COR-L47 (cell line): ENCODE results near the gene ATXN7L3.

Experiments used
- DNase-seq: peaks from one replicate; lab custom pipeline; 2025; lab: John Stamatoyannopoulos, UW

ATXN7L3 gene

GRCh38 chr17:44200478-44201155 lies 933 bp upstream of the ATXN7L3 start:
- DNase-seq: no peak

GRCh38 chr17:44198721-44199552 lies 747 bp downstream of the ATXN7L3 start:
- DNase-seq: no peak

- peak; percentile 22 for DNase-seq
These were observed 1.5 kb downstream of the ATXN7L3 start for GRCh38 chr17:44197980-44198720.

- no peak for DNase-seq
These were observed 2.6 kb downstream of the ATXN7L3 start for GRCh38 chr17:44197107-44197506.

- DNase-seq: no peak
These were observed 6.2 kb downstream of the ATXN7L3 start for GRCh38 chr17:44193326-44194084.

- no peak for DNase-seq
These were observed 6.9 kb downstream of the ATXN7L3 start for GRCh38 chr17:44192750-44193149.

GRCh38 chr17:44191941-44192496 lies 7.7 kb downstream of the ATXN7L3 start:
- no peak for DNase-seq

GRCh38 chr17:44191369-44191768 lies 8.3 kb downstream of the ATXN7L3 start:
- DNase-seq: no peak

GRCh38 chr17:44190481-44190880 lies 9.2 kb downstream of the ATXN7L3 start:
- DNase-seq: no peak

GRCh38 chr17:44188576-44189403 lies 10.9 kb downstream of the ATXN7L3 start:
- no peak for DNase-seq

GRCh38 chr17:44187131-44187899 lies 12.4 kb downstream of the ATXN7L3 start:
- DNase-seq: no peak

GRCh38 chr17:44186307-44187130 lies 13.2 kb downstream of the ATXN7L3 start, which contains the start of gene TMUB2:
TMUB2 (plus strand) TSS chr17:44186972; CDS start chr17:44187709, 737 bp downstream.
- peak; percentile 99 for DNase-seq

- DNase-seq: no peak
These were observed 15.4 kb downstream of the ATXN7L3 start for GRCh38 chr17:44184212-44184810.

GRCh38 chr17:44183024-44183423 lies 16.7 kb downstream of the ATXN7L3 start:
- no peak for DNase-seq

- no peak for DNase-seq
These were observed 21.6 kb downstream of the ATXN7L3 start for GRCh38 chr17:44178133-44178532.

- no peak for DNase-seq
These were observed 22.0 kb downstream of the ATXN7L3 start for GRCh38 chr17:44177640-44178039.

- no peak for DNase-seq
These were observed 22.8 kb downstream of the ATXN7L3 start for GRCh38 chr17:44176671-44177501.

- no peak for DNase-seq
These were observed 23.4 kb downstream of the ATXN7L3 start for GRCh38 chr17:44176257-44176656.
